ENCODE measurements around the gene KLHL29.

GRCh38 chr2:23503682-23504081 lies 118.7 kb downstream of the KLHL29 start:
- TF ChIP-seq CTCF (IDR thresholded peaks at IDR 0.05) (no peak), POLR2AphosphoS5 (IDR thresholded peaks at IDR 0.05; ENCODE audit: low read depth, low read length) (no peak), SIN3A (IDR thresholded peaks at IDR 0.05; ENCODE audit: borderline replicate concordance, insufficient read depth, low read depth, low read length) (no peak), REST (IDR thresholded peaks at IDR 0.05; ENCODE audit: insufficient read depth in 1 of 2, low read depth in 2 of 2, low read length in 1 of 2) (no peak), TCF7L2 (IDR thresholded peaks at IDR 0.05; ENCODE audit: low read depth, low read length) (no peak)

Data from Panc1 (cell line).